Activated CD4-positive, alpha-beta T cell treated with anti-CD3 and anti-CD28 coated beads for 1 hour (primary cell): ENCODE data around the gene CD3D.

ENCODE experiments used
- DNase-seq: peaks from one replicate; pipeline ENCODE4 v3.0.0-alpha.2; 2020

The CD3D gene

GRCh38 chr11:118342503-118343161 lies at the start of gene CD3D:
TSS of gene CD3D (minus strand) at chr11:118342705. CDS start at chr11:118342607, 98 bp downstream.
- DNase-seq, result peak; percentile 60

GRCh38 chr11:118383657-118384056 lies 41.2 kb upstream of the CD3D start:
- DNase-seq, result no peak

GRCh38 chr11:118382954-118383353 lies 40.4 kb upstream of the CD3D start:
- no peak for DNase-seq

GRCh38 chr11:118380571-118380970 lies 38.1 kb upstream of the CD3D start:
- no peak for DNase-seq

GRCh38 chr11:118379497-118379896 lies 37.0 kb upstream of the CD3D start:
- no peak for DNase-seq

- DNase-seq, result no peak
Observed at GRCh38 chr11:118375978-118376377, 33.5 kb upstream of the CD3D start.

GRCh38 chr11:118374729-118375128 lies 32.2 kb upstream of the CD3D start:
- no peak for DNase-seq

GRCh38 chr11:118373871-118374270 lies 31.4 kb upstream of the CD3D start:
- no peak for DNase-seq

- DNase-seq, result no peak
Observed at GRCh38 chr11:118373263-118373662, 30.8 kb upstream of the CD3D start.

GRCh38 chr11:118370774-118371173 lies 28.3 kb upstream of the CD3D start:
- DNase-seq, result no peak

- DNase-seq, result no peak
Observed at GRCh38 chr11:118366287-118366686, 23.8 kb upstream of the CD3D start.

- no peak for DNase-seq
Observed at GRCh38 chr11:118364956-118365615, 22.6 kb upstream of the CD3D start.

- peak; percentile 98 for DNase-seq
Observed at GRCh38 chr11:118359295-118359958, 16.9 kb upstream of the CD3D start, which contains the start of gene UBE4A. TSS of gene UBE4A (plus strand) at chr11:118359600. CDS start at chr11:118365081, 5,481 bp downstream.

GRCh38 chr11:118358071-118358470 lies 15.6 kb upstream of the CD3D start:
- DNase-seq, result no peak

- no peak for DNase-seq
Observed at GRCh38 chr11:118353084-118353710, 10.7 kb upstream of the CD3D start.

GRCh38 chr11:118349475-118349874 lies 7.0 kb upstream of the CD3D start:
- no peak for DNase-seq

GRCh38 chr11:118343981-118344515 lies 1.5 kb upstream of the CD3D start, which contains the start of gene CD3G:
TSS of gene CD3G (plus strand) at chr11:118344344. CDS start at chr11:118344424, 80 bp downstream.
- DNase-seq, result peak; percentile 59

- no peak for DNase-seq
Observed at GRCh38 chr11:118343248-118343647, 743 bp upstream of the CD3D start.

GRCh38 chr11:118341815-118342489 lies 553 bp downstream of the CD3D start:
- no peak for DNase-seq

- no peak for DNase-seq
Observed at GRCh38 chr11:118341261-118341660, 1.2 kb downstream of the CD3D start.

- no peak for DNase-seq
Observed at GRCh38 chr11:118340449-118340848, 2.1 kb downstream of the CD3D start.

GRCh38 chr11:118339281-118339961 lies 3.1 kb downstream of the CD3D start:
- DNase-seq, result no peak
